Upper lobe of left lung (tissue), 4 donors: ENCODE measurements around the gene BRI3BP.
A peak's percentile ranks its signal among the peaks of the same experiment; 100 is the strongest.

Source experiments
- CTCF ChIP-seq, 6 experiments: fragments of 450-650 bp in 4 of 6; fragments of 200-600 bp in 2 of 6; sonication (generic) in 2 of 6; IDR thresholded peaks; one replicate each; pipeline ENCODE4 v1.5.1; 2016 to 2019; ENCODE audit warnings: antibody characterized with exemption in 6 of 6
- EP300 ChIP-seq, 4 donors: sonication (generic); formaldehyde crosslinking; IDR thresholded peaks; one replicate each; pipeline ENCODE4 v1.5.1; 2017; ENCODE audit warnings: antibody characterized with exemption in 4 of 4, control low read depth in 2 of 4
- POLR2A ChIP-seq, 4 donors: fragments of 450-650 bp; IDR thresholded peaks; one replicate each; pipeline ENCODE4 v1.5.1; 2016 to 2017; ENCODE audit warnings: antibody characterized with exemption in 4 of 4, mild to moderate bottlenecking in 2 of 4

GRCh38 chr12:124992874-124993625 is 395 bp upstream of the BRI3BP start:
- TF ChIP-seq EP300 (IDR thresholded peaks at IDR 0.05): no peak
- TF ChIP-seq CTCF (IDR thresholded peaks at IDR 0.05): peak in 1 of 6 experiments; percentile 21
- TF ChIP-seq POLR2A (IDR thresholded peaks at IDR 0.05): no peak
